HPDE6-E6E7 (cell line): ENCODE measurements around the gene LRWD1.
"Not testable (repeated sequence)": the region's sequence is repeated elsewhere in the genome, so short reads cannot be mapped to it uniquely, and the experiment has no call there.

Experiments used
- DNase-seq: peaks from one replicate; pipeline ENCODE4 v3.0.0; 2011; ENCODE audit warnings: missing footprints; ENCODE audit errors: extremely low spot score

Gene LRWD1

DNA sequence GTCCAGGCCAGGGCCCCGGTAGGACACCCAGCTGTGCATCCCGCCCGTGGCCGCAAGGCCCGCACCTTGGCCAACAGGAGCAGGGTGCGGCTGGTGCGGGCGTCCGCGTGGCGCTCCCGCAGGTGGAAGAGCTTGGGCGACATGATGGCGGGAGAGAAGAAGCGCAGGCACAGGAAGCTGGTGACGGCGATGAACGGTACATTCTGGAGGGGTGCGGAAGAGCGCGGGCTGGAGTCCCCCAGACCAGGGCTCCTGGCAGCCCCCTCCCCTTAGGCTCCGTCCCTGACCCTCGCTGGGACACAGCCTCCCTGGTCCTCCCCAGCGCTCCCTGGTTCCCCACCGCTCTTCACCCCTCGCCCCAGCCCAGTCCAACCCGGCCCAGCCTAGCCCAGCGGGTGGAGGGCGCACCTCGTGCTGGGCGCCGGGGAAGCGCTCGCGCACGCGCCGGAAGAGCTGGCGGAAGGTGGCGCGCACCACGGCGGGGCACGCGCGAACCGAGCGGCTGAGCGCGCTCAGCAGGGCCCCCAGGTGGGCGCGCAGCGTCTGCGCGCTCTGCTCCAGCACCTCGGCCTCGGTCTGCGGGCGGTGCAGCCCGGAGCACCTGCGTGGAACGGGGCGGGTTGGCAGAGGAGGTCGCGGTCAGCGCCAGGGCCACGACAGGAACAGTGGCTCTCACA, 29.8 kb downstream of the LRWD1 start:
- not testable (repeated sequence) for DNase-seq

GRCh38 chr7:102496861-102497260, 32.1 kb downstream of the LRWD1 start:
- not testable (repeated sequence) for DNase-seq

- DNase-seq, result not testable (repeated sequence)
Measured at GRCh38 chr7:102497308-102497707, 32.5 kb downstream of the LRWD1 start.

DNA sequence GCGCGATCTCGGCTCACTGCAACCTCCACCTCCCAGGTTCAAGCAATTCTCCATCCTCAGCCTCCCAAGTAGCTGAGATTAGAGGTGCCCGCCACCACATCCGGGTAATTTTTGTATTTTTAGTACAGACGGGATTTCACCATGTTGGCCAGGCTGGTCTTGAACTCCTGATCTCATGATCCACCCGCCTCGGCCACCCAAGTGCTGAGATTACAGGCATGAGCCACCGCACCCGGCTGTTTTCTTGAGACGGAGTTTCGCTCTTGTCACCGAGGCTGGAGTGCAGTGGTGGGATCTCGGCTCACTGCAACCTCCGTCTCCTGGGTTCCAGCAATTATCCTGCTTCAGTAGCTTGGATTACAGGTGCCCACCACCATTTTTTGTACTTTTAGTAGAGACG, 33.5 kb downstream of the LRWD1 start:
- DNase-seq, result not testable (repeated sequence)

- not testable (repeated sequence) for DNase-seq
Measured at GRCh38 chr7:102503141-102503540, 38.4 kb downstream of the LRWD1 start.

DNA sequence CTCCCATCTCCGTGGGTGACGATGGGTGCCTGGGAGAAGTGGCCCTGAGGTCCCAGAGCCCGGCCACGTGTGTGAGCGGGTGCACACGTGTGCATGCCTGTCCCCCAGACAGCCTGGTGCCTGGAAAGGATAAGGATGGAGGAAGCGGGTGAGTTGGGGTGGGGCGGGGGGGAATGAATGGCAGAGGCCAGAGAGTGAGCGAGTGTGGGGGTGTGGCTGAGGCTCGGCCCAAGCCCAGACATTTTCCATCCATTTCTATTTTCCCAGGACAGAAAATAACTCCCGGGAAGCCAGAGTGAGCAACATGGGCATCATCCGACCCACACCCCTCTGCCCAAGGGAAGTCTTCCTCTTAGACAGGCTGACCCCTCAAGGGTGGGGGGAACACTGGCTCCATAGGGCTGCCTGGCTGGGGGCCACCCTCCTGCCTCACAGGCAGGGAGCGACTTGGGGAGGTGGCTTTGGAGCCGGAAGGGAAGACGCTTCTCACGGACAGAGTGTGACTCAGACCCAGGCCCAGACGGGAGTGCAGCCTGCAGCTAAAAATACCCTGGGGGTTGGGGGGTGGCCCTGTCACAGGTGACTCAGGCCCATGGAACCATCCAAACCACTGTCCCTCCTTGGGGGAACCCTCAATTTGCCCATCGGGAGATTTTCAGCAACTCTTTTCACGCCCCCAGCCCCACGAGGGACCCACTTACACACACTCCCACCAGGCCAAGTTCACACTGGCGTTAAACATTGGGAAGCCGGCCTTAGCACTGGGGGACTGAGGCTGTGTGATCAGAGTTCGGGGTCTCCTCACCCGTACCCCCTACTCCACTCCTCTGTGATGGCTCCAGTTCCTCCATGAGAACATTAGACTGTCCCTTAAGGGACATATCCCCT, 40.8 kb downstream of the LRWD1 start:
- DNase-seq, result not testable (repeated sequence)

GRCh38 chr7:102507410-102508088, 42.8 kb downstream of the LRWD1 start:
- not testable (repeated sequence) for DNase-seq

- DNase-seq, result not testable (repeated sequence)
Measured at GRCh38 chr7:102510575-102510974, 45.8 kb downstream of the LRWD1 start.

- DNase-seq, result not testable (repeated sequence)
Measured at GRCh38 chr7:102511860-102512522, 47.2 kb downstream of the LRWD1 start.

DNA sequence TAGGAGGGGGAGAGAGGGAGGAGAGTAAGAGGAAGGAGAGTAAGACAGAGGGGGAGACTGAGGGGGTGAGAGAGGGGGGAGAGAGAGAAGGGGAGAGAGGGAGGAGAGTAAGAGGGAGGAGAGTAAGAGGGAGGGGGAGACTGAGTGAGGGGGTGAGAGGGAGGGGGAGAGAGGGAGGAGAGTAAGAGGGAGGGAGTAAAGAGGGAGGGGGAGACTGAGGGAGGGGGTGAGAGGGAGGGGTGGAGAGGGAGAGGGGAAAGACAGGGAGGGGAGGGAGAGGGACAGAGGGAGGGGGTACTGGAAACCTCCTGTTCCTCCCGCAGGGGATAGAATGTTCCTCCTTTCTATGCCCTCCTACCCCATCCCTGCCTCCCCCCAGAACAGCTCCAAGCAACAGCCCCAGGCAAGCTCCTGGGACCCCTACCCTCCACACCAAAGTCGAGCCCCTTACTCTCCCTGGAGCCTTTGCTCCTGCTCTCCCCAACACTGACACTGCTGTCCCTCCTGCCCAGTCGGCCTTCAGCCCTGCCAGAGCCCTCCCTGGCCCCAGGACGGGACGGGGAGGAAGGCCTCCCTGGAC, 47.9 kb downstream of the LRWD1 start:
- DNase-seq, result not testable (repeated sequence)

DNA sequence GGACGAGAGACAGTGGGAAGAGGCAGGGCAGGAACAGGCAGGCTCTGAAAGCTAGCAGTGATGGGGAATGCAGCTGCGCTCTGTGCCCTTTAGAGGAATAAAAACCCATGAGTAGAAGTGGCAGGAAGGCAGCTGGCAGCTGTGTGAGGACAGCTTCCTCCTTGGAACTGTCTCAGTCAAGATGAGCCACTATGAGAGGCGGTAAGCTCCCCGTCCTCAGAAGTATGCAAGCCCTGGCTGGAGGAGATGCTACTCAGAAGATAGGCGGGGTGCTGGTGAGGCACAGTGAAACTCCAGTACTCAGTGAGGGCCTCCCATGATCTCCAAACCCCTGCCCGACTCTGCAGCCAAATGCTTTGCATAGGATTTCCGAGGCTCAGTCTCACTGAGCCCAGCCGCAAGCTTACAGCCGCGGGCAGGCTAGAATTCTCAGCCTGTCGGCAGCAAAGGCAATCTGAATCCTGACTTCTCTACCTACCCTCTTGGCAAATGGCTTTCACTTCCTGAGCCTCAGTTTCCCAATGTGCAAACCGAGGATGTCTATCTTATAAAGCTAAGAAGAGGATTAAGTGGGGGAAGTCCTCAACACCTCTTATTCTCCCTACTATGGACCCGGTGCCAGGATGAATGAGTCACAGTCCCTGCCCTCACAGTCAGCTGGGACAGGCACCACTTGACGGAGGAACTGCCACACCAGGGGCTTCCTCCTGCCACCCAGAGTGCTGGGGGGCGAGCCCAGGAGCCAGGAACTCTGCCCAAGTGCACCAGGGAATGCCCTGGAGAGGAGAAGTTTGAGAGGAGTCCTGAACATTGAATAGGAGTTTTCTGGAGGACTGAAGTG, 50.3 kb downstream of the LRWD1 start:
- DNase-seq, result not testable (repeated sequence)

DNA sequence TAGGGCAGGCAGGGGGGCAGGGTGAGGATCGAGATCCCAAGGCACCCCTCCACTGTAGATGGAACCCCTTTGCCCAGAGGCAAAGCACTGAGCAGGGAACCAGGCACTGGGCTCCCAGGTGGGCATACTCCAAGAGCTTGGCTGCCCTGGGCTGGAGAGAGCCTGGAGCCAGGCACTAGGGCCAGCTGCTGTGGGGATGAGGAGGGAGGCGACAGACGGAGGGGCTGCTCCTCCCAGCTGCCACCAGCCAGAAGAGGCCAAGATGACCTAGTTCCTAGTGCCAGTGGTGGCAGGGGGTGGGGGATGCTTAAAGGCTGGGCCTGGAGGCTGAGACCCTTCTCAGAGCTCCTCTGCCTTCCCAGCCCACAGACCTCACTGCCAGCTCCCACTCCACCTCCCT, 51.1 kb downstream of the LRWD1 start:
- DNase-seq, result not testable (repeated sequence)

- not testable (repeated sequence) for DNase-seq
Measured at GRCh38 chr7:102516951-102517350, 52.2 kb downstream of the LRWD1 start.

DNA sequence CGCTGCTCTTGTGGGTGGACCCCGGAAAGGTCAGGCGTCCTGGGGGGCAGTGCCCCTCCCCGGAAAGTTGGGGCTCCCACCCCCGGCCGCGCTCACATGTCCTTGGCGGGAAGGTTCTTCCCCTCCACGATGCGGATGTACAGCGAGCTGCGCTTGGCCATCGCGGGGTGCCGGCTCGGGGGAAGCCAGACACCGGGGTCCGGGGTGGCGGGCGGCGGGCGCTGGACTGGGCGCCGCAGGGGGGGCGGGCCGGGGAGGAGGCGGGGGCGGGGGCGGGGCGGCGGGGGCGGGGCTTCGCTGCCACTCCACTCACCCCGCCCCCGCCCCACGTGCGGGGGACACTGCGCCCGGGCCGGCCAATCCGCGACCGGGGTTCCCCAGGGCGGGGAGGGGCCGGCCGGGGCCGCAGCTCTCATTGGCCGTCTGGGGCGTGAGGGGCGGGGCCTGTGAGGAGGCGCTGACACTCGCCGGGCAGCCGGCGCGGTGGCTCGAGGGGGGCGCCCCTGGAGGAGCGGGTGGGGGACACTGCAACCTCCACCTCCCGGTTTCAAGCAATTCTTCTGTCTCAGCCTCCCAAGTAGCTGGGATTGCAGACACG, 52.9 kb downstream of the LRWD1 start, which contains the start of gene RASA4B:
Gene RASA4B, minus strand, starts transcription at position 228 of the 598 bp plus-strand sequence. Its CDS starts 67 bp downstream, at position 161.
- DNase-seq, result not testable (repeated sequence)

DNA sequence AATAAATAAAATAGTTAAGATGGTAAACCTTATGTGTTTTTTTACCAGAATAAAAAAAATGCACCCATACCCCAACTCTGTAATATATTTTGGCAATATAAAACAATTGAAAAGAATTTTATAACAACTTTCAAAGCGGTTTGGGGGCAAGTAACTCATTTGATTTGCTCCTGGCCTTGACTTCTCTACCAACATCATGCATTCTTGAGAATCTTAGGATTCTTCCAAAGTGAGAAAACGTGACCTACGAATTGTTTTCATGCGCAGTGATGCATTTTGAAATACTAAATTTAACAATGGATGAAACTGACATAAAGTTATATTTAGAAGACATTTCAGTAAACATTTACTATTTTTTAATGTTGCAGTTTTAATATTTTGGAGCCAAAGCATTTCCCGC, 56.0 kb downstream of the LRWD1 start:
- DNase-seq, result not testable (repeated sequence)
